ENCODE results near the gene ANTKMT.

- TF ChIP-seq EZH2 (IDR thresholded peaks at IDR 0.05; ENCODE audit: borderline replicate concordance) (no peak), CTCF (IDR thresholded peaks at IDR 0.05; ENCODE audit: poor library complexity) (no peak)
Observed at GRCh38 chr16:769934-770333, 49.0 kb downstream of the ANTKMT start.
